Measurements from ENCODE around the gene SCAF8. TPM values are rescaled to one million over a fixed set of nuclear protein-coding genes. Genes with fewer than 3 reads are reported as not detected.

SCAF8 gene
- total and polyA plus RNA-seq, 2 of the 4 experiments (the other 2 are of a cell fraction): 16.1 to 23.5 TPM

DNA sequence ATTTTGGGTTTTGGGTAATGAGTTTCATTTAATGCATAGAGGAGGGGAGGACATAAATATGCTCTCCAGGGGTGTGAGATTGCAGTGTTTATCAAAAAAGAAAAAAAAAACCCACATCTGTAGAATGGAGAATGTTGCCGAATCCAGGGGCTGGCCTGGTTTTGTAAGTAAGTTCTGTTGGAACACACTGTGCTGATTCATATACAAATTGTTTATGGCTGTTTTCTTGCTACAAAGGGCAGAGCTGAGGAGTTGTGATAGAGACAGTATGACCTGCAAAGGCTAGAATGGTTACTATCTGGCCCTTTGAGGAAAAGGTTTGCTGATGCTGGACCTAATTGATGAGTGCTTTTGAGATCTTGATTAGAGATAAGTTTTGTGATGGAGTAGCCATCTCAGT lies 30.4 kb downstream of the SCAF8 start:
- Histone ChIP-seq H3K9me1 (ENCODE audit: insufficient read depth, low read length) (peaks cover 12% of the 10 kb centered on the region), H4K5ac (ENCODE audit: low read depth, low read length) (no peak overlapping the region), H4K20me1 (ENCODE audit: insufficient read depth, low read length) (peaks cover 93% of the 10 kb centered on the region), H3K36me3 (ENCODE audit: control insufficient read depth, insufficient read depth, low read length) (0 out of 2 replicates have a peak, but pooled peaks cover 2% of the 10 kb centered on the region), H3K14ac (replicated peaks; ENCODE audit: low read depth, low read length) (no peak overlapping the region), H3K18ac (ENCODE audit: low read depth, low read length) (no peak overlapping the region), H3K4ac (ENCODE audit: low read depth, low read length) (no peak overlapping the region), H3K27me3 (ENCODE audit: control insufficient read depth, insufficient read depth, low read length) (no peaks in the 10 kb centered on the region), H2AFZ (replicated peaks; ENCODE audit: low read length, poor library complexity) (no peak overlapping the region), H3K9ac (ENCODE audit: low read depth, low read length) (no peak overlapping the region), H2AK5ac (ENCODE audit: low read depth, low read length) (no peak overlapping the region), H2BK20ac (ENCODE audit: low read depth, low read length) (no peak overlapping the region), H4K91ac (ENCODE audit: insufficient read depth, low read depth, low read length) (no peak overlapping the region), H3K79me1 (ENCODE audit: low read depth in 1 of 2, low read length in 2 of 2) (peaks cover 5 to 75% of the 10 kb centered on the region in 2 experiments; a peak in 3 of 4 replicates), H2AK9ac (replicated peaks; ENCODE audit: low read depth, low read length, poor library complexity) (no peak overlapping the region), H2BK15ac (ENCODE audit: low read depth, low read length) (no peak overlapping the region), H2BK5ac (ENCODE audit: low read depth, low read length, poor library complexity, severe bottlenecking) (no peak overlapping the region), H3K4me2 (ENCODE audit: low read depth, low read length) (peak overlapping the region; percentile 35), H3K4me1 (ENCODE audit: control insufficient read depth, insufficient read depth, low read length) (peaks cover 15% of the 10 kb centered on the region), H4K8ac (ENCODE audit: low read depth in 2 of 2, low read length in 2 of 2) (no peak overlapping the region), H3K9me3 (ENCODE audit: control insufficient read depth, insufficient read depth, low read length) (no peaks in the 10 kb centered on the region), H2BK120ac (ENCODE audit: low read depth, low read length) (no peak overlapping the region), H3K4me3 (ENCODE audit: insufficient read depth, low read depth, low read length) (no peak overlapping the region), H3K27ac (ENCODE audit: insufficient read depth, low read length) (no peak overlapping the region), H3K56ac (ENCODE audit: extremely low read depth, insufficient read depth, low read length) (no peak overlapping the region), H3K23ac (ENCODE audit: low read depth, low read length) (no peak overlapping the region)
- ChIA-PET CTCF (interaction anchor here (0.6 kb wide), 1 partner anchor 220 kb away, joined by 3 read pairs; no protein-coding TSS in a partner anchor), POLR2A (ENCODE audit: unreplicated experiment) (no interaction called here)
- TF ChIP-seq, protein P1, sequence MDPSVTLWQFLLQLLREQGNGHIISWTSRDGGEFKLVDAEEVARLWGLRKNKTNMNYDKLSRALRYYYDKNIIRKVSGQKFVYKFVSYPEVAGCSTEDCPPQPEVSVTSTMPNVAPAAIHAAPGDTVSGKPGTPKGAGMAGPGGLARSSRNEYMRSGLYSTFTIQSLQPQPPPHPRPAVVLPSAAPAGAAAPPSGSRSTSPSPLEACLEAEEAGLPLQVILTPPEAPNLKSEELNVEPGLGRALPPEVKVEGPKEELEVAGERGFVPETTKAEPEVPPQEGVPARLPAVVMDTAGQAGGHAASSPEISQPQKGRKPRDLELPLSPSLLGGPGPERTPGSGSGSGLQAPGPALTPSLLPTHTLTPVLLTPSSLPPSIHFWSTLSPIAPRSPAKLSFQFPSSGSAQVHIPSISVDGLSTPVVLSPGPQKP (IDR thresholded peaks at IDR 0.05; ENCODE audit: borderline replicate concordance, low read depth, low read length): no peak
- TF ChIP-seq MAFK (IDR thresholded peaks at IDR 0.05; ENCODE audit: low read depth, low read length): no peak
- TF ChIP-seq MAZ (IDR thresholded peaks at IDR 0.05; ENCODE audit: borderline replicate concordance, low read depth, low read length): no peak
- TF ChIP-seq, protein P2, sequence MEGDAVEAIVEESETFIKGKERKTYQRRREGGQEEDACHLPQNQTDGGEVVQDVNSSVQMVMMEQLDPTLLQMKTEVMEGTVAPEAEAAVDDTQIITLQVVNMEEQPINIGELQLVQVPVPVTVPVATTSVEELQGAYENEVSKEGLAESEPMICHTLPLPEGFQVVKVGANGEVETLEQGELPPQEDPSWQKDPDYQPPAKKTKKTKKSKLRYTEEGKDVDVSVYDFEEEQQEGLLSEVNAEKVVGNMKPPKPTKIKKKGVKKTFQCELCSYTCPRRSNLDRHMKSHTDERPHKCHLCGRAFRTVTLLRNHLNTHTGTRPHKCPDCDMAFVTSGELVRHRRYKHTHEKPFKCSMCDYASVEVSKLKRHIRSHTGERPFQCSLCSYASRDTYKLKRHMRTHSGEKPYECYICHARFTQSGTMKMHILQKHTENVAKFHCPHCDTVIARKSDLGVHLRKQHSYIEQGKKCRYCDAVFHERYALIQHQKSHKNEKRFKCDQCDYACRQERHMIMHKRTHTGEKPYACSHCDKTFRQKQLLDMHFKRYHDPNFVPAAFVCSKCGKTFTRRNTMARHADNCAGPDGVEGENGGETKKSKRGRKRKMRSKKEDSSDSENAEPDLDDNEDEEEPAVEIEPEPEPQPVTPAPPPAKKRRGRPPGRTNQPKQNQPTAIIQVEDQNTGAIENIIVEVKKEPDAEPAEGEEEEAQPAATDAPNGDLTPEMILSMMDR (conservative IDR thresholded peaks at IDR 0.05; ENCODE audit: low read depth, low read length): no peak
- TF ChIP-seq MXI1 (IDR thresholded peaks at IDR 0.05; ENCODE audit: borderline replicate concordance, low read depth, low read length): no peak
- ATAC-seq (ENCODE audit: low read depth): peak; percentile 82
- DNase-seq: peak; percentile 14
- no TSS peak for BruUV-seq (replicated peaks)
- intact Hi-C loops (cut with micrococcal nuclease): no loop called here
- dilution Hi-C loops (cut with HindIII; ENCODE audit: low sequenced_read_pairs, unreplicated experiment): no loop called here
- in situ Hi-C loops (cut with MboI; ENCODE audit: low sequenced_read_pairs): no loop called here
- no CpG with 5 or more reads among the region's 1 CpG for WGBS, 2 experiments (ENCODE audit: extremely low coverage in 2 of 2, insufficient read length in 1 of 2)
